ENCODE measurements around the gene DNASE1L3. TPM values are rescaled to one million over a fixed set of nuclear protein-coding genes. Genes with fewer than 3 reads are reported as not detected.

Gene DNASE1L3
- total and polyA plus RNA-seq, 2 of the 4 experiments (the other 2 are of a cell fraction), result not detected

- Histone ChIP-seq H2AK5ac (ENCODE audit: low read depth, low read length) (no peak overlapping the region), H3K27me3 (ENCODE audit: control insufficient read depth, insufficient read depth, low read length) (peaks cover 34% of the 10 kb centered on the region), H2BK15ac (ENCODE audit: low read depth, low read length) (no peak overlapping the region), H3K4me1 (ENCODE audit: control insufficient read depth, insufficient read depth, low read length) (peaks cover 2% of the 10 kb centered on the region; the same call in 1 of the 2 replicates), H3K36me3 (ENCODE audit: control insufficient read depth, insufficient read depth, low read length) (no peaks in the 10 kb centered on the region), H2BK20ac (ENCODE audit: low read depth, low read length) (no peak overlapping the region), H3K9me1 (ENCODE audit: insufficient read depth, low read length) (no peaks in the 10 kb centered on the region), H3K23ac (ENCODE audit: low read depth, low read length) (no peak overlapping the region), H3K4me3 (ENCODE audit: insufficient read depth, low read depth, low read length) (no peak overlapping the region), H3K9me3 (ENCODE audit: control insufficient read depth, insufficient read depth, low read length) (no peaks in the 10 kb centered on the region), H3K4ac (ENCODE audit: low read depth, low read length) (no peak overlapping the region), H4K20me1 (ENCODE audit: insufficient read depth, low read length) (no peaks in the 10 kb centered on the region), H3K79me1 (ENCODE audit: low read depth in 1 of 2, low read length in 2 of 2) (no peaks in the 10 kb centered on the region), H2AK9ac (replicated peaks; ENCODE audit: low read depth, low read length, poor library complexity) (no peak overlapping the region), H3K56ac (ENCODE audit: extremely low read depth, insufficient read depth, low read length) (no peak overlapping the region), H4K5ac (ENCODE audit: low read depth, low read length) (no peak overlapping the region), H3K18ac (ENCODE audit: low read depth, low read length) (no peak overlapping the region), H4K8ac (ENCODE audit: low read depth in 2 of 2, low read length in 2 of 2) (no peak overlapping the region), H2BK120ac (ENCODE audit: low read depth, low read length) (no peak overlapping the region), H3K9ac (ENCODE audit: low read depth, low read length) (no peak overlapping the region), H2BK5ac (ENCODE audit: low read depth, low read length, poor library complexity, severe bottlenecking) (no peak overlapping the region), H4K91ac (ENCODE audit: insufficient read depth, low read depth, low read length) (no peak overlapping the region), H2AFZ (replicated peaks; ENCODE audit: low read length, poor library complexity) (no peak overlapping the region), H3K4me2 (ENCODE audit: low read depth, low read length) (no peak overlapping the region), H3K27ac (ENCODE audit: insufficient read depth, low read length) (no peak overlapping the region), H3K14ac (replicated peaks; ENCODE audit: low read depth, low read length) (no peak overlapping the region)
- in situ Hi-C loops (cut with MboI; ENCODE audit: low sequenced_read_pairs) (no loop called here), dilution Hi-C loops (cut with HindIII; ENCODE audit: low sequenced_read_pairs, unreplicated experiment) (no loop called here), intact Hi-C loops (cut with micrococcal nuclease) (loop anchor here (5.0 kb wide), 2 partner anchors 37 to 252 kb away; no protein-coding TSS in a partner anchor)
- DNase-seq (peak; percentile 42), ATAC-seq (ENCODE audit: low read depth) (no peak)
- 92% methylated on average over 2 of the region's 7 CpGs; no CpG with 5 or more reads in 1 of the 2 experiments for WGBS, 2 experiments (ENCODE audit: extremely low coverage in 2 of 2, insufficient read length in 1 of 2)
- TF ChIP-seq POLR2A (IDR thresholded peaks at IDR 0.05; ENCODE audit: low read depth, low read length) (no peak), NFE2L2 (IDR thresholded peaks at IDR 0.05; ENCODE audit: low read depth, low read length) (no peak), CEBPB (IDR thresholded peaks at IDR 0.05; ENCODE audit: low read depth, low read length) (peak; percentile 79), MAFK (IDR thresholded peaks at IDR 0.05; ENCODE audit: low read depth, low read length) (no peak), CHD1 (IDR thresholded peaks at IDR 0.05; ENCODE audit: low read depth, low read length) (no peak)
- TF ChIP-seq, protein P1, sequence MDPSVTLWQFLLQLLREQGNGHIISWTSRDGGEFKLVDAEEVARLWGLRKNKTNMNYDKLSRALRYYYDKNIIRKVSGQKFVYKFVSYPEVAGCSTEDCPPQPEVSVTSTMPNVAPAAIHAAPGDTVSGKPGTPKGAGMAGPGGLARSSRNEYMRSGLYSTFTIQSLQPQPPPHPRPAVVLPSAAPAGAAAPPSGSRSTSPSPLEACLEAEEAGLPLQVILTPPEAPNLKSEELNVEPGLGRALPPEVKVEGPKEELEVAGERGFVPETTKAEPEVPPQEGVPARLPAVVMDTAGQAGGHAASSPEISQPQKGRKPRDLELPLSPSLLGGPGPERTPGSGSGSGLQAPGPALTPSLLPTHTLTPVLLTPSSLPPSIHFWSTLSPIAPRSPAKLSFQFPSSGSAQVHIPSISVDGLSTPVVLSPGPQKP (IDR thresholded peaks at IDR 0.05; ENCODE audit: borderline replicate concordance, low read depth, low read length), result no peak
- TF ChIP-seq, protein P2, sequence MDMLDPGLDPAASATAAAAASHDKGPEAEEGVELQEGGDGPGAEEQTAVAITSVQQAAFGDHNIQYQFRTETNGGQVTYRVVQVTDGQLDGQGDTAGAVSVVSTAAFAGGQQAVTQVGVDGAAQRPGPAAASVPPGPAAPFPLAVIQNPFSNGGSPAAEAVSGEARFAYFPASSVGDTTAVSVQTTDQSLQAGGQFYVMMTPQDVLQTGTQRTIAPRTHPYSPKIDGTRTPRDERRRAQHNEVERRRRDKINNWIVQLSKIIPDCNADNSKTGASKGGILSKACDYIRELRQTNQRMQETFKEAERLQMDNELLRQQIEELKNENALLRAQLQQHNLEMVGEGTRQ (IDR thresholded peaks at IDR 0.05; ENCODE audit: low read depth, low read length), result 0 out of 2 replicates have a peak, but pooled peaks have one; percentile 15
- ChIA-PET POLR2A (ENCODE audit: unreplicated experiment) (no interaction called here), CTCF (no interaction called here)
- BruUV-seq (replicated peaks), result no TSS peak
These were observed 3.9 kb upstream of the DNASE1L3 start for GRCh38 chr3:58214484-58215316.

All from IMR-90 (cell line).